ENCODE data around the gene KLF12. TPM values are rescaled to one million over a fixed set of nuclear protein-coding genes. Genes with fewer than 3 reads are reported as not detected.

KLF12 gene
- total and polyA plus RNA-seq, 2 experiments from 2014 or later, result 5.1 to 13.9 TPM

DNA sequence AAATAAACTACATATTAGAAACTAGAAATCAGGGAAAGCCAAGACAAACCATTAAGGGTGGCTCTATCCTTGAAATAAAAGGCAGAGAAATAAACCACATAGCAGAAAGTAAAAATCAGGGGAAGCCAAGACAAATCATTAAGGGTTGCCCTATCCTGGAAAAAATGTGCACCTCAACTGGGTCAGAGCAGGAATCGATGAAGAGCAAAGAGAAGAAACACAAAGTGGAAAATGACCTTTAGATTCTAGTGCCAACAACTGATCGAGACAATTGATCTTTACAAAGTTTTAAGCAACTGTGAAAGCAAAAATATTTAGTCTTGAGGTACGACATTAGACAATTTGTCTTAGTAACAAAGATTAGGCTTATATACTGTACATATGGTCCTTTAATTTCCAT is 26.6 kb downstream of the KLF12 start:
- H3K27me3 ChIP-seq, result no peaks in the 10 kb centered on the region
- H3K9me2 ChIP-seq (replicated peaks; ENCODE audit: insufficient read depth), result no peaks in the 10 kb centered on the region
- WGBS (ENCODE audit: low lambda C conversion rate, missing lambda C conversion rate), result 93% methylated on average over 3 of the region's 3 CpGs
- H4K20me1 ChIP-seq (ENCODE audit: insufficient read depth, poor library complexity, severe bottlenecking), result no peaks in the 10 kb centered on the region
- no peak overlapping the region for H3K4me2 ChIP-seq
- peaks cover 59% of the 10 kb centered on the region for H3K79me2 ChIP-seq
- no peak overlapping the region for H3K27ac ChIP-seq
- no peaks in the 10 kb centered on the region for H3K9me3 ChIP-seq (ENCODE audit: low read depth)
- H3K4me3 ChIP-seq, result no peak overlapping the region
- no peak overlapping the region for H2AFZ ChIP-seq
- no peak for DNase-seq (ENCODE audit: low spot score)
- no peaks in the 10 kb centered on the region for H3K4me1 ChIP-seq (ENCODE audit: insufficient read depth)
- no peaks in the 10 kb centered on the region for H3K36me3 ChIP-seq (replicated peaks; ENCODE audit: insufficient read depth, low read depth)
- TF ChIP-seq EZH2 (IDR thresholded peaks at IDR 0.05; ENCODE audit: borderline replicate concordance), result no peak
- TF ChIP-seq, protein P1, sequence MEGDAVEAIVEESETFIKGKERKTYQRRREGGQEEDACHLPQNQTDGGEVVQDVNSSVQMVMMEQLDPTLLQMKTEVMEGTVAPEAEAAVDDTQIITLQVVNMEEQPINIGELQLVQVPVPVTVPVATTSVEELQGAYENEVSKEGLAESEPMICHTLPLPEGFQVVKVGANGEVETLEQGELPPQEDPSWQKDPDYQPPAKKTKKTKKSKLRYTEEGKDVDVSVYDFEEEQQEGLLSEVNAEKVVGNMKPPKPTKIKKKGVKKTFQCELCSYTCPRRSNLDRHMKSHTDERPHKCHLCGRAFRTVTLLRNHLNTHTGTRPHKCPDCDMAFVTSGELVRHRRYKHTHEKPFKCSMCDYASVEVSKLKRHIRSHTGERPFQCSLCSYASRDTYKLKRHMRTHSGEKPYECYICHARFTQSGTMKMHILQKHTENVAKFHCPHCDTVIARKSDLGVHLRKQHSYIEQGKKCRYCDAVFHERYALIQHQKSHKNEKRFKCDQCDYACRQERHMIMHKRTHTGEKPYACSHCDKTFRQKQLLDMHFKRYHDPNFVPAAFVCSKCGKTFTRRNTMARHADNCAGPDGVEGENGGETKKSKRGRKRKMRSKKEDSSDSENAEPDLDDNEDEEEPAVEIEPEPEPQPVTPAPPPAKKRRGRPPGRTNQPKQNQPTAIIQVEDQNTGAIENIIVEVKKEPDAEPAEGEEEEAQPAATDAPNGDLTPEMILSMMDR (IDR thresholded peaks at IDR 0.05; ENCODE audit: poor library complexity), result no peak
- no peak for TF ChIP-seq EZH2phosphoT487 (IDR thresholded peaks at IDR 0.05; ENCODE audit: low read depth, severe bottlenecking, unreplicated experiment)

DNA sequence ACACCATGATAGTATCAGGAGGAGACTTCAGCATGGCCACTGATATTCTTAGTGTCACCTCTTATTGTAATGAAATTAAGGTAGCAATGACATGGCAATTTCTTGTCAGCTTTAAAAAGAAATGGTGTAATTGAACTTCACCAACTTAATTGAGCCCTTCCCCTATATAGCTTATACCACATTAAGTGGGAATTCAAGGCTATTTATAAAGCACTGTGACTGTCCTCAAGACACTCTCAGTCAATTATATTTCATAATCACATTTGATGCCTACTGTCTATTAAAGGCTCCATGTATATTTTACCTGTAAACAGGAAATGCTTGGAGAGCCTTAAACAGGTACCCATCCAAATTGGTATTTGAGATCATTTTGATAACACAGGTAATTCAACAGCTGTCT is 28.3 kb downstream of the KLF12 start:
- H3K79me2 ChIP-seq, result peaks cover 75% of the 10 kb centered on the region
- H3K4me1 ChIP-seq (ENCODE audit: insufficient read depth), result no peaks in the 10 kb centered on the region
- H3K4me3 ChIP-seq, result no peak overlapping the region
- TF ChIP-seq EZH2 (IDR thresholded peaks at IDR 0.05; ENCODE audit: borderline replicate concordance) (no peak), EZH2phosphoT487 (IDR thresholded peaks at IDR 0.05; ENCODE audit: low read depth, severe bottlenecking, unreplicated experiment) (no peak)
- TF ChIP-seq, protein P1 (IDR thresholded peaks at IDR 0.05; ENCODE audit: poor library complexity), result no peak
- H3K9me3 ChIP-seq (ENCODE audit: low read depth), result no peaks in the 10 kb centered on the region
- no peaks in the 10 kb centered on the region for H3K9me2 ChIP-seq (replicated peaks; ENCODE audit: insufficient read depth)
- H3K27ac ChIP-seq, result no peak overlapping the region
- H3K36me3 ChIP-seq (replicated peaks; ENCODE audit: insufficient read depth, low read depth), result no peaks in the 10 kb centered on the region
- H3K4me2 ChIP-seq, result no peak overlapping the region
- H2AFZ ChIP-seq, result no peak overlapping the region
- DNase-seq (ENCODE audit: low spot score), result no peak
- H4K20me1 ChIP-seq (ENCODE audit: insufficient read depth, poor library complexity, severe bottlenecking), result no peaks in the 10 kb centered on the region
- no peaks in the 10 kb centered on the region for H3K27me3 ChIP-seq

DNA sequence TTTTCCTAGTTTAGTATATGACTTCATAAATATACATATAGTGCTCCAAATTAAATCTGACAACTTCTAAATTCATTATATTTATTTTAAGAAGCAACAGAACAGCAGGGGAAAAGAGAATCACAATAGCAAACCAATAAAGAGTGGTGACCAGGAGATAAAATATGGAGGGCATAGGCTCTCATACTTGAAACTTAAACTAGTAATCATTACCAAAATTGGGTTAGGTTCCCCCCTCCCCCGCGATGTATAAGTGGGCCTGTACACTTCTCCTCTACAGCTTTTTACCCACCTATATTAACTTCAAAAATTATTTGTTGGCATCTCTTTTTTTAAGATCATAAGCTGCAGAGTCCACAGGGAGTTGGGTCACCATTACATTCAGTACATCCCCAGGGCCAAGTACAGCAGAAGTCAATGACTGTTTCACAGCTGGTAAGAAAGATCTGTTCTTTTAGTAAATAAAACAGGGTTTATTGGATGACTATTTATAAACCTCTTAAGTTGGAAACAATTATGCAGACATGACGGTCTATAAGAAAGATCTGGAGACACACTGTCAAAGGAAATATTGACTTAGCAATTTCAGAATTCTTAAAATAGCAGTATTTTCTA is 29.4 kb downstream of the KLF12 start:
- Histone ChIP-seq H3K4me1 (ENCODE audit: insufficient read depth) (no peaks in the 10 kb centered on the region), H3K9me3 (ENCODE audit: low read depth) (no peaks in the 10 kb centered on the region), H3K27ac (no peak overlapping the region), H3K27me3 (no peaks in the 10 kb centered on the region), H3K4me2 (no peak overlapping the region), H2AFZ (no peak overlapping the region), H3K79me2 (peaks cover 75% of the 10 kb centered on the region), H3K9me2 (replicated peaks; ENCODE audit: insufficient read depth) (no peaks in the 10 kb centered on the region), H4K20me1 (ENCODE audit: insufficient read depth, poor library complexity, severe bottlenecking) (no peaks in the 10 kb centered on the region), H3K36me3 (replicated peaks; ENCODE audit: insufficient read depth, low read depth) (no peaks in the 10 kb centered on the region), H3K4me3 (no peak overlapping the region)
- TF ChIP-seq EZH2phosphoT487 (IDR thresholded peaks at IDR 0.05; ENCODE audit: low read depth, severe bottlenecking, unreplicated experiment) (no peak), EZH2 (IDR thresholded peaks at IDR 0.05; ENCODE audit: borderline replicate concordance) (no peak)
- TF ChIP-seq, protein P1 (IDR thresholded peaks at IDR 0.05; ENCODE audit: poor library complexity), result no peak
- no peak for DNase-seq (ENCODE audit: low spot score)
- WGBS (ENCODE audit: low lambda C conversion rate, missing lambda C conversion rate), result 89% methylated on average over 3 of the region's 3 CpGs
